IPS-NIHi7 (cell line): Measurements from ENCODE around the gene CHM.
A peak's percentile ranks its signal among the peaks of the same experiment; 100 is the strongest.

Source experiments
- DNase-seq: peaks from one replicate; pipeline ENCODE4 v3.0.0; 2012; ENCODE audit warnings: mixed read lengths; ENCODE audit errors: extremely low spot score

The CHM gene

GRCh38 chrX:85907316-85907715 is 140.0 kb downstream of the CHM start:
- DNase-seq = no peak

GRCh38 chrX:85906399-85906798 is 141.0 kb downstream of the CHM start:
- DNase-seq = no peak

- DNase-seq = no peak
These were observed 141.5 kb downstream of the CHM start for GRCh38 chrX:85905851-85906250.

GRCh38 chrX:85903692-85904471 is 143.5 kb downstream of the CHM start:
- no peak for DNase-seq

GRCh38 chrX:85897362-85898126 is 149.8 kb downstream of the CHM start:
- DNase-seq = no peak

DNA sequence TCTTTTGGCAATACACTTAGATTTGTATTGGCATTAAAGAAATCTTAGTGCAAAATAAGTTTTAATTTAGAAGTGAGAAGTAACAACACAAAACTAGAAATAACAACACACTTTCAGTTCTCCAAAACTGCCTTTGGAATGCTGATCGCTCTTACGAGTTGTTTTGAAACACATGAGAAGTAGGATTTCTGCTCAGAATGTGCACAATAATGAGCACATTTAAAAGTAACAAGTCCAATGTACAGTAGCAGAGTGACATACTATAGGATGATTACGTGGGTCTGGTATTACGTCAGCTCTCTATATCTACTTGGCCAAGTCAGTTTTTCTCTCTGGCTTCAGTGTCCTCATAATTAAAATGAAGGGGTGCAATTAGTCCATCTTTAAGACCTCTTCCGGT is 164.8 kb downstream of the CHM start:
- DNase-seq = no peak

GRCh38 chrX:85870585-85870984 is 176.8 kb downstream of the CHM start:
- no peak for DNase-seq

- DNase-seq = no peak
These were observed 182.0 kb downstream of the CHM start for GRCh38 chrX:85865324-85865723.

DNA sequence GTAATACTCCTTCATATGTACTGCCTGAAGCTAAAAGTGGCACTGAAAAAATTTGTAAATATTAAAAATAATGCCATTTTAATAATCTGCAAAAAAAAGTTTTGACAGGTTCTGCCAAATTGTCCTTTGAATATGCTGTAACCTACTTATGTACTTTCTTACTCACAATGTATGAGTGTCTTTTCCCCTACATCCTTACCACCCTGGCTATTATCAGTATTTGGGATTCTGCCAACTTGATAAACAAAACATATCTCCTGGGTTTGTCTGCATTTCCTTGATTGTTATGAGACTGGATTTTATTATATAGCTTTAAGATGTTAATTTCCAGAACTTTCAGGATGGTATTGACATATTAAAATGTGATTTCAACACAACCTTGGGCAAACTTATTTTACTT is 187.9 kb downstream of the CHM start:
- DNase-seq = no peak

DNA sequence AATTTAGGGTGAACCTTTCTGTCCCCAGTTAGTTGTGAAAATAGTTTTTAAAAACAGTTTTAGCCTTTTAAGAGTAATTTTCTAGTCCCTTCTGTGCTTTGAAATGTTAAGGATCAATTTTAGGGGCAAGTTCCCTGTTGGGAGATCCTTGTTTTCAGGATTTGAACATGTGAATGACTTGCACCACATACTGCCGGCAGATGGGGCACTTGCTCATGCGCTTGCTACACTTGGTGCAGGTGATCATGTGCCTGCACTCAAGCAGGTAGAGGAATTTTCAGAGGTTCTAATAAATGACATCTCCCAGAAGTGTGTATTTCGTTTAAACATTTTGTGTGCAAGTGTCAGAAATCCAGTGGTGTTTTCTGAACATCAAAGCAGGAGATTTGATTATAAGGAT is 195.9 kb downstream of the CHM start:
- peak; percentile 42 for DNase-seq

GRCh38 chrX:85836868-85837267 is 210.5 kb downstream of the CHM start:
- no peak for DNase-seq

DNA sequence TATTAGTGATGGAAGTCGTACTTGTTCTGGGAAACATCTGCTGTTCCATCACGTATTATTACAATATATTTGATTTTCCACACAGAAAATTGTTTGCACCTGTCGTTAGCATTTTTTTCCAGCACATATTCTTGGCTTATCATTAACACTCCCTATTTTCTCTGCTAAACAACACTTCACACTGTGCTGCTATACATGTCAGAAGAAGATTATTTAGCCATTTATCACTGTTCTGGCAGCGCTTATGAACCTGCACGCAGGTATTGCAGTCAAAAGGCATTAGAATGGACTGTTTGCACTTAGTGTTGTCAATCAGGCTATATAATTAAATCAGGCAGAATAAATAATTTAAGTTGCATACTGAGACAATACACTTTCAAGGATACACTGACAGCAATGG is 218.6 kb downstream of the CHM start:
- no peak for DNase-seq

- DNase-seq = no peak
These were observed 232.1 kb downstream of the CHM start for GRCh38 chrX:85815203-85815751.
